Ectodermal cell (in vitro differentiated cells): Measurements from ENCODE around the gene LCP2.

Source experiments
- H3K27ac ChIP-seq: 2 replicates; pipeline ENCODE4 v1.7.0; 2013; ENCODE audit warnings: mild to moderate bottlenecking, low read depth, low read length; ENCODE audit not compliant: insufficient read depth, poor library complexity, severe bottlenecking
- H3K27me3 ChIP-seq: 2 replicates; pipeline ENCODE4 v1.7.0; 2013; ENCODE audit warnings: mild to moderate bottlenecking, low read length; ENCODE audit not compliant: insufficient read depth, control insufficient read depth, poor library complexity, severe bottlenecking
- H3K36me3 ChIP-seq: one replicate; pipeline ENCODE4 v1.7.0; 2013; ENCODE audit warnings: low read length; ENCODE audit not compliant: control insufficient read depth, insufficient read depth
- H3K4me1 ChIP-seq: one replicate; pipeline ENCODE4 v1.7.0; 2013; ENCODE audit warnings: low read length; ENCODE audit not compliant: control insufficient read depth, insufficient read depth
- H3K4me3 ChIP-seq: 2 replicates; pipeline ENCODE4 v1.7.0; 2013; ENCODE audit warnings: low read depth, low read length, control low read depth; ENCODE audit not compliant: insufficient read depth
- H3K9me3 ChIP-seq: 2 replicates; pipeline ENCODE4 v1.7.0; 2013; ENCODE audit warnings: mild to moderate bottlenecking, low read length, moderate library complexity; ENCODE audit not compliant: control insufficient read depth
- WGBS, 2 experiments: methylation state at CpG; one replicate each; pipeline ENCODE4 v1.1.7; 2013; ENCODE audit warnings: missing lambda C conversion rate in 2 of 2; 5-methylcytosine and 5-hydroxymethylcytosine counted together

The LCP2 gene

GRCh38 chr5:170204202-170204601 lies 93.4 kb downstream of the LCP2 start:
- Histone ChIP-seq H3K27ac (no peak overlapping the region), H3K9me3 (no peaks in the 10 kb centered on the region), H3K36me3 (no peaks in the 10 kb centered on the region), H3K27me3 (no peaks in the 10 kb centered on the region), H3K4me1 (no peaks in the 10 kb centered on the region), H3K4me3 (no peak overlapping the region)
- WGBS, 2 experiments, result 83 to 91% methylated on average over 5 of the region's 5 CpGs

GRCh38 chr5:170202117-170202516 lies 95.5 kb downstream of the LCP2 start:
- Histone ChIP-seq H3K9me3 (no peaks in the 10 kb centered on the region), H3K27ac (no peak overlapping the region), H3K36me3 (no peaks in the 10 kb centered on the region), H3K27me3 (no peaks in the 10 kb centered on the region), H3K4me1 (no peaks in the 10 kb centered on the region), H3K4me3 (no peak overlapping the region)
- WGBS, 2 experiments, result 95 to 99% methylated on average over 2 of the region's 2 CpGs

GRCh38 chr5:170201311-170201710 lies 96.3 kb downstream of the LCP2 start:
- Histone ChIP-seq H3K4me1 (peaks cover 2% of the 10 kb centered on the region), H3K27me3 (no peaks in the 10 kb centered on the region), H3K4me3 (no peak overlapping the region), H3K27ac (no peak overlapping the region), H3K9me3 (no peaks in the 10 kb centered on the region), H3K36me3 (no peaks in the 10 kb centered on the region)
- WGBS, 2 experiments, result 91 to 97% methylated on average over 2 of the region's 2 CpGs

GRCh38 chr5:170200876-170201275 lies 96.7 kb downstream of the LCP2 start:
- Histone ChIP-seq H3K4me3 (no peak overlapping the region), H3K27ac (no peak overlapping the region), H3K27me3 (no peaks in the 10 kb centered on the region), H3K4me1 (peaks cover 6% of the 10 kb centered on the region), H3K36me3 (no peaks in the 10 kb centered on the region), H3K9me3 (no peaks in the 10 kb centered on the region)
- 0% methylated on average over 1 of the region's 1 CpG for WGBS, 2 experiments
